ENCODE results near the gene TGM5.
"Not testable (repeated sequence)": the region's sequence is repeated elsewhere in the genome, so short reads cannot be mapped to it uniquely, and the experiment has no call there.

TGM5 gene

DNA sequence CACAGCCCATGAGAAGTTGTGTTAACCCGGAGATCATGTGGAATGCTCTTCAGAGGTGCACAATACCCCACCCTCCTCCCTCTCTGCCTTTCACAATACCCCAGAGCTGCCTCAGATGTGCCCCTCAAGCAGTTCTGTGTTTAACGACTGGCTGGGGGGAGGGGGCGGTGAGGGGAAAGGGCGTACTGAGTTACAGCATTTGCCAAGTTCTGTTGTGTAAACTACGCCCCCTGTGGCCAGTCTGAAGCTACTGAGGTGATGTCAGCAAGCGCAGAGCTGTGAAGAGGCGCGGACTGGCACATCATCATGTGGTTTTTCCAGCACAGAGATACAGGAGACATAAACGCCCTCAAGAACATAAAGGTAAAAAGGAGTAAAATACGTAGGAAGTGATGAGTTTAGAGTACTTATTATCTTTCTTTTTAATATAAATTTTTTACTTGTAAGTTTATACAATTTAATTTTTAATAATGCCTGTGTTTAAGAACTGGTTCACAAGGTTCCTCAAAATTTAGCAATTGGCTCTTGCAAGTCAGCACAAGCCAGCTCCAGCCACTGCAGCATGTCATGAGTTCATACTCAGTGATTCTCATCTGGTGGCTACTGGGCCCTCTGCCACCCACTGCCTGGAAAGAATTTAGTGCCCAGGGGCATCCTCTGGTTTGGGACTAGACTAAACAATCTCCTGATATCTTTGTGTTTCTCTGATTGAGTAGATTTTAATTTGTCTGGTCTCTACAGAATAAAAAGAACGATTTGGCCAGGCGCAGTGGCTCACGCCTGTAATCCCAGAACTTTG lies 47.6 kb downstream of the TGM5 start:
- DNase-seq (ENCODE audit: low spot score) = peak; percentile 60

DNA sequence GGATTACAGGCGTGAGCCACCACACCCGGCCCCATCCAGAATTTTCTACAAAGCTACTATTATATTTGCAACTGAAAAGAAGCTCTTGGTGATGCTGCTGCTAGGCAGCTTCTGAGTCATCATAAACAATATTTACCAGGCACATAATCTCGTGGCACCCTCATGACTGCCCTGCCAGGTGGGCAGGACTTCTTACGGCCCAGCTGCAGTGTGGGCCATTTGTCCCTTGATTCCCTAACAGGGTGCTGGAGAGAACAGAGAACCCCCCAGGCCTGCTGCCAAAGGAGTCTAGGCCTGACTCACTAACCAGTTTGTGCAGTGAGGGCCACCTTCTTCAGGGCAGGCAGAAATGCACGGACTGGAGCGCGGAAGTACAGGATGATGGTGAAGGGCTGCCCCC lies 50.8 kb downstream of the TGM5 start:
- DNase-seq (ENCODE audit: low spot score) = peak; percentile 43

DNA sequence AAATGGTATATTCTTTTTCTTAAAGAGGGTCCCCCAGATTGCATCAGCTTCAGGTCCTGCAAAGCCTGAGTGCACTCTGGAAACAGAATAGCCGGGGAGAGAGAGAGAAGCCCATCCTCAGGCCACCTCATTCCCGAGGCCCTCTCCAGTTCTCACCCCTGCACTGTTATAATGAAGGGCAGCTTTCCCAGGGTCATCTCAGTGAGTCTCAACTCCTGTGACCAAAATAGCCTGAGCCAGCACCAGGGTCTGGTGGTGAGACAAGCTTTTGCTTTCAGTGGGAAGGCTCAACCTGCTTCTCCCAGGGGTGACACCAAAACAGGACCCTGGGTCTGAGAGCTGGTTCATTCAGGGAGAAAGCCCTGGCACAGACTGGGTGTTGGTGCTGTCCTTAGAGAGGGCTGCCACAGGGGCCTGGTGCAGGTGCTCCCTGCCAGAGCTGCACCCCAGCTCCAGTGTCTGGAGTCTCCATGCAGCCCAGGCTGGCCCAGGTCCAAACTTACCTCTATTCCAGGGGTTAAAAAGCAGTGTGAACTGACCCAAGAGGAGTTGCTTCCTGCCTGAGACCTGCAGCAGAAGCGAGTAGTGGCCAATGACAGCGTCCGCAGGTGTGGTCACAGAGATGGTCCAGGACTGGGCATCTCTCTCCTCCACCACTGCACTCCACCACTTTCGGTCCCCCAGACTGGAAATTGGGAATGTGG lies 52.0 kb downstream of the TGM5 start:
- DNase-seq (ENCODE audit: low spot score) = no peak

DNA sequence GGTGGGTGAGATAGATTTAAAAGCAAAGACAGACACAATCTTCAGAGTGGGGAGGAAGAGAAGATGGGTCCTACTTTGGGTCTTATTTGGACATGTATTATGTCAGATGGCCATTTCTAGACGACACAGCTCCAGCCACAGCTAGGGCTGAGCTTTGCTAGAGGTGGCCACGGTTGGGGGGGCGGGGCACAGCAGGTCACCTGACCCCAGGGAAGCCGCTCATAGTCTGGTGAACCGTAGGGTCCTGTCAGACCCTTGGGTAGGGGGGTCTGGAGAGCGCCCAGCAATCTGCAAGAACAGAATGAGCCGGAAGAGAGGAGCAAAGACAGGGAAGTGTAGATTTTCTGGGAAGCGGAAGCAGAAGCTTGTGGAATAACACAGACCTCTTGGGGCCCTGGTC lies 52.6 kb downstream of the TGM5 start:
- no peak for DNase-seq (ENCODE audit: low spot score)

DNA sequence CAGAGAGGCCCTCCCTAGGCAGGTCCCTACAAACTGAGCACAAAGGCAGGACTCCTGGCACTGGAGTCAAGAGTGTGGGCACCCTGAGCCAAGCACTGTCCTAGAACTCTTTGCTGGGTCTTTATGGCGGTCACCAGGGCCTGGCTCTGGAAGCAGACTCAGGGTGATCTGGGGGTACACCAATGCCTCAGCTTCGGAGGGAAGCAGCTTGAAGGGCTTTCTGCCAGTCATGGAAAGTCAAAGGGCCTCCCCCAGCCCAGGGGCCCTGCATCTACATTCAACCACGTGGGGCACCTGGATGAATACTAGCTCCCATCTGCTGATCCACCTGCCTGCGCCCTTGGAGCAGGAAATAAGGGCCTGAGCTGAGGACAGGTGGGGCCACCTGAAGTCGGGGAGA lies 53.3 kb downstream of the TGM5 start:
- no peak for DNase-seq (ENCODE audit: low spot score)

DNA sequence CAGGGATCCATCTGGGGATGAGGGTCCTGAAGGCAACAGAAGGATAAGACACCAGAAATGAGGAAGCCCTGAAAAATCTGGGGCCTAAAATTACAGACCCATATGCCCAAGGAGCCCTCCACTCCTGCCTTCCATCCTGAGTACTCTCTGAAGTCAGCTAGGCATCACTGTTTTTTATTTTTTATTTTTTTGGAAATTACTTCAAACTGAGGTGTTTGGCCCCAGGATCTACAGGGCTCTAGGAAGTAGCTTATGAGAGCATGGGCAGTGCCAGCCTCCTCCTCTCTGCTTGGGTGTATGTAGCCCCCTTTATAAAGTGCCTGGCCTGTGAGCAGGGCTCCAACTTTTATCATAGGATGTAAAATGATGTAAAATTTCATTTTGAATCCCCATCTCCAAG lies 53.8 kb downstream of the TGM5 start:
- no peak for DNase-seq (ENCODE audit: low spot score)

DNA sequence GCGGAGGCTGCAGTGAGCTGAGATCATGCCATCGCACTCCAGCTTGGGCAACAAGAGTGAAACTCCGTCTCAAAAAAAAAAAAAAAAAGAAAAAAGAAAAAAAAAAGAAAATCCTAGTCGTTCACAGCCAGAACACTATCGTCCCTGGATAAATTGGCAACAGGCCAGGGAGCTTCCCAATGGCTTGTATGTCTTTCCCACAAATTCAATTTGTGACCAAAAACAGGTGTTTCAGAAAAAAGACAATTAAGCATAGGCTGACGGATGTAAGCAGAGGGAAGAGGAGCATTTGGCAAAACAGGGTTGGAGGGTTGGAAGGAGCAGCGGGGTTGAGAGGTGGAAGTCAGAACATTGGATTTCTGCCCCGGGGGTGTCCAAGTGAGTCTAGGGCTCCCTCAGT lies 54.4 kb downstream of the TGM5 start:
- no peak for DNase-seq (ENCODE audit: low spot score)

DNA sequence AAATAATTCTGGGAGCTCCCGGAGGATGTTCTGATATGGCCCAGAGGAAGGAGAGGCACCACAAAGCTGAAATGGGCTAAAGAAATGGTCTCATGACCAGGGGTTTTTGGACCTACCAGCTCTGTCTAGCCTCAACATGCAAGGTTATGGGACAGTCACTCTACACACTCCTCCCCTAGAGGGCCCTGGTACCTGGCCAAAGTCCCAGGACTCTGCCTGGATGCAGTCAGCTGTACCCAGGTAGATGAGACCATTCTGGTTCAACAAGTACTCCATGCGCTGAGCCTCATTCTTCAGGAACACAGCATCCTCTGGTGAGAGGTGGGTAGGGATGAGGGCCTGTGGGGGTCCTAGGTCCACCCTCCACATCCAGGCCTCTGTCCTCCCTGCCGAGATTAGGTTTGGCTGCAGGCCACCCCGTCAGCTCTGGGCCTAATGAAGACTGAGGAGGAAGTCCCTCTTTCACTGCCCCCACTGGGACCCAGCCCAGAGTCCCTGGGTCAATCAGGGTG lies 55.4 kb downstream of the TGM5 start:
- no peak for DNase-seq (ENCODE audit: low spot score)

DNA sequence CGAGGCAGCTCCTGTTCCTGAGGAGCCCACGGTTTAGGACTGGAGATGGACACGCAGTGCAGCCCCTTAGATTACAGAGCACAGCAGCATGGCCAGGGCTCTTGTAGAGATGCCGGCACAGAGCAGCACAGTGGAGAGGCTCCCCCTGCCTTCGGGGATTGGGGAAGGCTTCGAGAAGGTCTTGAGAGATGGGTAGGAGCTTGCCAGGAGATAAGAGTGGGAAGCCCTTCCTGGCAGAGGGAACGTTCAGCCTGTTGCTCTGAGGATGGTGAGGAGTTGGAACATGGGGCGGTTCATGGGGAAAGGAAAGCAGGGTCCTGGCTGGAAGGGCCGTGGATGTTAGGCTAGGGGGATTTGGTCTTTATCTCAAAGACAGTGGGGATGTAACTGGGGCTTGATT lies 55.9 kb downstream of the TGM5 start:
- DNase-seq (ENCODE audit: low spot score) = no peak

DNA sequence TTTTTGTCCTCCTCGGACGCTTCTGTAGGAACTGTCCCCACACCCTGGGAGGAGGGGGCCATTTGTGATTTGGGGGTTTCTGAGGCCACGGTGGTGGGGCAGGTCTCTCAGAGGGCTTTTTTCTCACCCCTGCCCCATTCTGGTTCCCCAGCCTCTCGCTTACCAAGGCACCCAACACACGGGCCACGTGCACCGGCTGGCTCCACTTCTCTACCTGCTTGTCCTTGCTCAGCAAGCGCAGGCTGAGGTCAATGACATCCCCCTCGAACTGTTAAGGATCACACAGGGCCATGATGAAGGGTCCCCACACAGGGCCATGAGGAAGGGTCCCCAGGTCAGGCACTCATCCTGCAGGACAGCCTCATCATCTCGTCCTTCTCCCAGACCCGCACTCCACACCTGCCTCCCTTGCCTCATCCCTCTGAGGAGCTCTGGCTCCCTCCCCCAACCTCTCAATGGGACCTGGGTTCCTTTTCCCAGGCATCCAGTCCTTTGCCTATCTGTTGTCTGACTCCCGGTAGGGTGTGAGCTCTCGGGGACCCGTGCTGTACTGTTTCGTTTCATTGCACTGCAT lies 56.5 kb downstream of the TGM5 start:
- DNase-seq (ENCODE audit: low spot score) = no peak

DNA sequence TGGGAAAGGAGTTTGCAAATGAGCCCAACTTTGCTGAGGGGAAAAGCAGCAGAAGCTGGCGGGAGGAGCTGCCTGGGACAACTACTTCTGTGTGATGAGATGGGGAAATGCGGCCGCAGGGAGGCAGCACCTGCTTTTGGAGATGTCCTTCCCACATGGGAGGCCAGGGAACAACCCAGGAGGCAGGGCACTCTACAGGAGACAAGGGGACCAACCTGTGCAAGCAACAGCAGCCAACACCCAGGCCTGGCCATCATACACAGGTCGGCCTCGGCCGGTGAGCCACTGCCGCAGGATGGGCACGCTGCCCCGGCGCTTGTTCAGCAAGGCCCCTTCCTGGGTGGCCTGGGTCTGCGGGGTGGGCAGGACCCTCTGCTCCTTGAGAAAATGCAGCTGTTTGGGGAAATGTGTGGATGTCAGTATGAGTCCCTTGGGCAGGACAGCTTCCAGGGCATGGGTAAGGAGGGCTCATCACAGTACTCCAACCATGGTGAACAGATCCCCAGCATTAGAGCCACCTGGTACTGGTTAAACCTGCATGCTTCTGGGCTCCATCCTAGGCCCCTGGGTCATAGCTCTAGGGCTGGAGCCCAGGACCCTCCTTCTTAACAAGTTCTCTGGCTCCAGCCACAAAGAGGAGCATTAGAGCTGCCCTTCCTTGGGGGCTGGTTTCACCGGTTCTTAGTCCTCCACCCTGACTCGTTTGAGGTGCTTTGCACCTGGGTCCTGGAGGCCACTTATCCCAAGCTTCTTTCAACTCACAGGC lies 57.5 kb downstream of the TGM5 start:
- DNase-seq (ENCODE audit: low spot score) = peak; percentile 69

DNA sequence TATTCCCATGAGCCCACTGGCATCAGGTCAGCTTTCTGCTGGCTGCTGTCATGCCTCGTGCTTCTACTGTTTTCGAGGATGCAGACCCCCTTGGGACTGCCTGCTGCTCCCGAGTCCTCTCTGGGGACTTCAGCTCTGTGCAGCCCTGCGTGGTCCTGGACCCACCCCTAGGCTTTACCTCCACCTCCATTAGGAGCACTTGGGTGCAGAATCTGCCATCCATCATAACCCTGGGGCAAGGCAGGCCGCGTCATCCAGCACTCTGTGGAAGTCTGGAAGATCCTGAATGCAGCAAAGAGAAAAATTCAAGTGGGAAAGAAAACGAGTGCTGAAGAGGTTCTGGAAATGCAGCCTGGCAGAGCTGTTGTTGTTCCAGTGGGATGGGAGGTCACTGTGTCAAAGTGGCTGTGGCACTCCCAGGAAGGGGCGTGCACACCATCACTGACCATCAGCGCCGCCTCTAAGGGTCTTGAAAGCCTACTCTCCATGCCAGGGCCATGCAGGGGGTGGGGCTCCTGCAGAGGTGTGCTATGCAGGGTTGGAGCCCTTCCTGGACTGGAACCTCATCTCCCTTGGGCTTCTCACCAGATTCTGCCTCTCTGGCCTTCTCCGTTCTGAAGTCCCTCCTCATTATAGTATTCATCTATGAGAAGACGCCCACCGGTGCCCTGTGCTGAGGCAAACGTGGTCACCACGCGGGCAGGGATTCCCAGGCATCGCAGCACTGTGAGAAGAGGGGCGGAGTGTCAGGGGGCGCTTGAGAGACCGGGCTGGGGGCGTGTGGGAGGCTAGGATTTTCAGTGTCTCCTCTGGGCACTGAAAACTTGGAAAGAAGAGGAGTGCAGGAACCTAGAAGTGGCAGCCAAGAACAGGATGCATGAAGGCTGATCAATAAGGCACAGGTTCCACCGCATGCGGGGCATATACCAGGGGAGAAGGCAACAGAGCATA lies 58.4 kb downstream of the TGM5 start:
- no peak for DNase-seq (ENCODE audit: low spot score)

DNA sequence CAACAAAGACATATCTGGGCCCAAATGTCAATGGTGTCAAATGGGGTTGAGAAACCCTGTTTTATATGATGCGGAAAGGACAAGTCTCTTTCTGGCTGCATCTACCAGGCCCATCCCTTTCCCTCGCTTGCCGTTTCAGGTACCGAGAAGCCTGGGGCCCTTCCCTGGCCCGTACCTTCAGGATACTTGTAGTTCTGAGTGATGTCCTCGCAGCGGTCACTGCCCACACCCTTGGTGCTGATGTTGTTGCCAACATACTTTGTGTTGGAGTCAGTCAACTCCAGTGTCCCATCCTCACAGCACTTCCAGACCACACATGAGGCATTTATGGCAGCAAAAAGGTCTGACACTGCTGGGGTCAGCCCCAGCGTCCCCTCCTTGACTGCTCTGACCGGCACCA lies 59.7 kb downstream of the TGM5 start:
- no peak for DNase-seq (ENCODE audit: low spot score)

DNA sequence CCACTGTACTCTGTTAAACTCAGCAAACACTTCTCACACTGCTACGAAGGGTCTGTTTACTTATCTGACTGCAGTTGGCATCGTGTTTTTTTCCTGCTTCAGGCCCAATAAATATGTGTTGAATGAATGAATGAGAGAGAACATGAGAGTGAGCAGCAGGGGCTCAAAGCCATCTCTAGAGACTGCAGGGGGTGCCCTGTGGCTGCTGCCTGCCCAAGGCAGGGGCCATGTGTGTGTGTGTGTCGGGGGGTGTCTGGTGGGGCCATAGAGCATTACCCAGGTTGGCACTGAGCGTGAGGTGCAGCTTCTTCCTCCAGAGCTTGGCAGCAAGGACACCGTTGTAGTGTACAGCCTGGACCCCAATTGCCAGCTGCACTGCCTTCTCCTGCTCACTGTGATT lies 60.7 kb downstream of the TGM5 start:
- no peak for DNase-seq (ENCODE audit: low spot score)

DNA sequence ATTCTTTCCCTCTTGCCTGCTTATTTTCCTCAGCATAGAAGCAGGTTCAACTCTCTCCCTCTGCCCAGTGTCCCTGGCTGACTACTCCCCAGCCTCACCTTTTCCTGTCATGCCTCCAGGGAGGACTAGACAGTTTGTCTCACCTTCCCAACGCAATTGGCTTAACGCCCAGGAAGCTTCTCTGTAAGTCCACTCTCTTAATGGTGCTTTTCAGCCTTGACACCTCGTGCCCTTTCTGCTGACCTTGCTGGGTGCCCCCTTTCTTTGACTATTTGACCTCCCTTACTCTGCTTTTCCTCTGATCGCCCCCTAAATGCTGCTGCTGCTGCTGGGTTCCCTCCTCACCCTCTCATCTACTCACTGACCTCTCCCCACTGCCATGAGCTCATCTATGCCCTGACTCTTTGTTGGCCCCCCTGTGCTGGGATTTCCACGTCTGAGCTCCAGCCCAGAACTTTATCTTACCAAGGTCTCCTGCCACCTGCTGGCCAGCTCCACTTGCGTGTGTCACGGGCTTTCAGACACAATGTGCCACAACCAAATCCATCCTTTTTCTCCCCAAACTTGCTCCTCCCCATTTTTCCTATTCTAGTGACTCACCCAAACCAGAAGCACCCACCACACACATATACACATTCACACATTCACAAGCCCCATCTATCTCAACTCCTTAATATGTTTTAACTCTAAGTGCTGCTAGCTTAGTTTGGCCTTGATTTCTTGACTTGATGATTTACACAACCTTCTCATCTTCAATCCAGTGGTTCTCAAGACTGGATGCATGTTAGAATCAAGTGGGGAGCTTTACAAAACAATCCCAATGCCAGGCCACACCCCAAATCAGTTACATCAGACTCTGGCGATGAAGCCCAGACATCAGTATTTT lies 62.5 kb downstream of the TGM5 start:
- peak; percentile 80 for DNase-seq (ENCODE audit: low spot score)

DNA sequence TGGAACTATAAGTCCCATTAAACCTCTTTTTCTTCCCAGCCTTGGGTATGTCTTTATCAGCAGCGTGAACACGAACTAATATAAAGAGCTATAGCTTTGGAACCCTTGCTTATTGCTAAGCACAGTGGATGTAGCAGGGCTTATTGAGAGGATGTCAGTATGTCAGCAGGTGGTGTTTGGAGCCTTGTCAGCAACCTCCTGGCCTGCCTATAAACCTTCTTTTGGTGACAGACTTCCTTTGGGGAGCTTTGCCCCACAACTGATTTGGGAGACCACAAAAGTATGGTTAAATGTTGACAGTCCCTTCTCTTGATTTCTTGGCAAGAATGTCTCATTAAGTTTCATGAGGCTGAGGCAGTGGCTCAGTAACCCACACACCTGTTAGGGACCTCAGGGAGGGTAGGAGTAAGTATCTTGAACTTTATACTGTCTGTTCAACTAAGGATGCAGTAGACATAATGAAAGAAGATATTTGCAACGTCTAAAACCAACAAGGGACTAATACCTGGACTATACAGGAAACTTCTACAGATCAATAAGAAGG lies 66.7 kb downstream of the TGM5 start:
- DNase-seq (ENCODE audit: low spot score) = no peak

DNA sequence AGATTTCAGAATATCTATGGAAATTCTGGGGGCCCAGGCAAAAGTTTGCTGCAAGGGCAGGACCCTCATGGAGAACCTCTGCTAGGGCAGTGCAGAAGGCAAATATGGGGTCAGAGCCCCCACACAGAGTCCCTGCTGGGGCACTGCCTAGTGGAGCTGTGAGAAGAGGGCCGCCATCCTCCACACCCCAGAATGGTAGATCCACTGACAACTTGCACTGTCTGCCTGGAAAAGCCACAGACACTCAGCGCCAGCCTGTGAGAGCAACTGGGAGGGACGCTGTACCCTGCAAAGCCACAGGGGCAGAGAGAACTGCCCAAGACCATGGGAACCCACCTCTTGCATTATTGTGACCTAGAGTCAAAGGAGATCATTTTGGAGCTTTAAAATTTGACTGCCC lies 67.7 kb downstream of the TGM5 start:
- DNase-seq (ENCODE audit: low spot score) = no peak

DNA sequence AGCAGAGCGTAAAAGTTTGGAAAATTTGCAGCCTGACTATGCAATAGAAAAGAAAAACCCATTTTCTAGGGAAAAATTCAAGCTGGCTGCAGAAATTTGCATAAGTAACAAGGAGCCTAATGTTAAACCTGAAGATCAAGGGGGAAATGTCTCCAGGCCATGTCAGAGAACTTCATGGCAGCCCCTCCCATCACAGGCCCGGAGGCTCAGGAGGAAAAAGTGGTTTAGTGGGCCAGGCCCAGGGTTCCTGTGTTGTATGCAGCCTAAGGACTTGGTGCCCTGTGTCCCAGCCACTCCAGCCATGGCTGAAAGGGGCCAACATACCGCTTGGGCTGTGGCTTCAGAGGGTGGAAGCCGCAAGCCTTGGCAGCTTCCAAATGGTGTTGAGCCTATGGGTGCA lies 68.2 kb downstream of the TGM5 start:
- DNase-seq (ENCODE audit: low spot score) = not testable (repeated sequence)

DNA sequence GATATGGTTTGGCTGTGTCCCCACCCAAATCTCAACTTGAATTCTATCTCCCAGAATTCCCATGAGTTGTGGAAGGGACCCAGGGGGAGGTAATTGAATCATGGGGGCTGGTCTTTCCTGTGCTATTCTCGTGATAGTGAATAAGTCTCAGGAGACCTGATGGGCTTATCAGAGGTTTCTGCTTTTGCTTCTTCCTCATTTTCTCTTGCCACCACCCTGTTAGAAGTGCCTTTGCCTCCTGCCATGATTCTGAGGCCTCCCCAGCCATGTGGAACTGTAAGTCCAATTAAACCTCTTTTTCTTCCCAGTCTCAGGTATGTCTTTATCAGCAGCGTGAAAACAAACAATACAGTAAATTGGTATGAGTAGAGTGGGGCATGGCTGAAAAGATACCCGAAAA lies 69.0 kb downstream of the TGM5 start:
- not testable (repeated sequence) for DNase-seq (ENCODE audit: low spot score)
